K562 treated with DMSO at 1 percent for 4 hours (cell line): ENCODE results near the gene GSG1L2. TPM values are rescaled to one million over a fixed set of nuclear protein-coding genes. Genes with fewer than 3 reads are reported as not detected.

Experiments
- total RNA-seq: library from RNA; unstranded; fragments of 300-600 nt; gene quantifications from 2 replicates; pipeline ENCODE4 v1.2.3, GENCODE V29; 2022; ENCODE audit not compliant: insufficient read depth

GSG1L2 gene
- not detected in 2 replicates for total RNA-seq

DNA sequence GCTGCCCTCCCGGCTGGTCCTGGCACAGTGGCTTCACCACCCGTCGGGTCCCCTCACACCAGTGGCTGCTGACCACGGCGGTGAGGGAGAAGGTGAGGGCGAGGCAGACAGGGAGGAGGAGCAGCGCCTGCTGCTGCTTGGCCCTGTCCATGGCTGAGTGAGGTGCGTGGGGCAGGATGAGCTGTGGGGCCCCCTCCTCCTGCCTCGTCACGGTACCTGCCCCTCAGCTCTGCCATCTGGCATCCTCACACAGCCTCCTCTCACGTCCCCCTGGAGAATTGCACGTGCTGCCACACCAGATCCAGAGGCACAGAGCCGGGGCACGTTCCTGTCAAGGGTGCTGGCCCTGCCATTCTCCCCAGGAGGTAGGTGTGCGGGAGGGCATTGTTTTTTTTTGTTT lies at the start of gene GSG1L2:
Gene GSG1L2, minus strand, starts transcription at position 159 of the 400 bp plus-strand sequence. Its CDS starts 8 bp downstream, at position 151.

DNA sequence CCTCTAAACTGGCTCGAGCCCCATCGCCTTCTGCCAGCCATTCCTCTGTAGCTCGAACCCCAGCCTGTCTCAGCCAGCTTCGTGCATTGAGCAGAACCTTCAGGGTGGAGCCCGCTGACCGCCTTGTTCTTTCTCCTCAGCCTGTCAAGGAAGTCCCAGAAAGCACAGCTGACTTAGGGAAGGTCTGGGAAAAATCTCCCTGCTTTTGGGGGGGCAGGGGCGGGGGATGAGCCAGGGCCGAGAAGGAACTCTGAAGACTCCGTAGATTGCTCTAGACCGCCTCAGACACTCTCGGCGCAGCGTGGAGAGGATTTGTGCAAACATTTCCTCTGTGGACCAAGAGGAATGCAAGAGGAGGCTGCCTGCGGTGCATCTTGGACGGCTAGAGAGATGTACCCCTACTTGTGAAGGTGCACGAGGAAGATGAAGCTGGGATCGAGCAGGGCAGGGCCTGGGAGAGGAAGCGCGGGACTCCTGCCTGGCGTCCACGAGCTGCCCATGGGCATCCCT lies 3.8 kb upstream of the GSG1L2 start, which contains the start of gene GLP2R:
Gene GLP2R, plus strand, starts transcription at position 284 of the 510 bp plus-strand sequence. Its CDS starts 140 bp downstream, at position 424.

DNA sequence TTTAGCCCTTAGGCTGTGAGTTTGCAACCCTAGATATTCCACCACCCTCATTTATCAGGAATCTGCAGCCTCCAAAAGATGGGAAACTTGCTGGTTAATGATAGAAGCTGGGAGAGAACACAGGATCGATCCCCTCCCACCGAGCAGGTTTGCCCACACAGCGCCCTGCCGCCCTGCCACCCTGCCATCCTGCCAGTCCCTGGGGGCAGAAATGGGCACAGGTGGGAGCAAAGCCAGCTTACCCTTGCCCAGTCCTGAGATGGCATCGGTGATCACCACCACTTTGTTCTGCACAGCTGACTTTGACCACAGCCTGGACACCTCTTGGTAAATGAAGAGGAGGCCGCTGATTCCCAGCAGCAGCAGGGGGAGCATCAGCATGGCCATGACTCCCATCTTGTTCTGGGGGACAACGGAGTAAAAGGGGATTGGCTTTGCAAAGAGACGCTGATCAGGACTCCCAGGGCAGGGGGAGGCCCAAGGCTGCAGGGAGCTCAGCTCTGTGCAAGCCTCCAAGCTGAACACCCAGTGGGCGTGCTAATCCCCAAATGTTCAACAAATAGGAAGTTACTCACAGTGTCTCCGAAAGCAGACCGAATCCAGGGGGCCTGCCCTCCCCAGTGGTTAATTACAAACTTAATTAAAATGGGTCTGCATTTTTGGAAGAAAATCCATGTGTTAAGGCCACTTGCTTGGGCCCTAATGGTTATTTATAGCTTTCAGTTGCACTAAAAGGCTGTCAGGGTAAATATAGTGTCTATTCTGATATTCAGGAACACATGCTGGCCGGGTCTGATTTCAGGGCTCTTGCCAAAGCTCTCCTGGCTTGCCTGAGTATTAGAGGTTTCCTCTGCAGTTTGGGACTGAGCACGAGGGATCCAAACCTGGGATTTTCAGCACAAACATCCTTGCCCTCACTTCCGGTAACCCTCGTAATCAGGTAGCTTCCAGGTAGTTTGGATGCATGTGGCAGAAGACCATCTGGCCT lies 30.7 kb downstream of the GSG1L2 start, which contains the start of gene DHRS7C:
Gene DHRS7C, minus strand, starts transcription at position 704 of the 988 bp plus-strand sequence. Its CDS starts 308 bp downstream, at position 396.

Other genes with a start within 250 kb of the GSG1L2 start
- 8.0 and 25.7 TPM in 2 replicates for gene STX8, start 246.3 kb downstream of the GSG1L2 start, total RNA-seq
- gene CFAP52, start 245.4 kb downstream of the GSG1L2 start, total RNA-seq = not detected in 2 replicates
- not detected in 2 replicates for gene USP43, start 176.6 kb downstream of the GSG1L2 start, total RNA-seq
- gene DHRS7C, start 30.5 kb downstream of the GSG1L2 start, total RNA-seq = not detected in 2 replicates
- gene GLP2R, start 3.8 kb upstream of the GSG1L2 start, total RNA-seq = not detected in 2 replicates
- not detected in 2 replicates for gene RCVRN, start 83.2 kb upstream of the GSG1L2 start, total RNA-seq